ENCODE data around the gene NANOGP8.
A peak's percentile ranks its signal among the peaks of the same experiment; 100 is the strongest.

The NANOGP8 gene

GRCh38 chr15:35080226-35080625 is 4.9 kb downstream of the NANOGP8 start:
- DNase-seq (ENCODE audit: low spot score), result no peak
- no peak for TF ChIP-seq CTCF (IDR thresholded peaks at IDR 0.05; ENCODE audit: extremely low read depth, missing control alignments)

DNA sequence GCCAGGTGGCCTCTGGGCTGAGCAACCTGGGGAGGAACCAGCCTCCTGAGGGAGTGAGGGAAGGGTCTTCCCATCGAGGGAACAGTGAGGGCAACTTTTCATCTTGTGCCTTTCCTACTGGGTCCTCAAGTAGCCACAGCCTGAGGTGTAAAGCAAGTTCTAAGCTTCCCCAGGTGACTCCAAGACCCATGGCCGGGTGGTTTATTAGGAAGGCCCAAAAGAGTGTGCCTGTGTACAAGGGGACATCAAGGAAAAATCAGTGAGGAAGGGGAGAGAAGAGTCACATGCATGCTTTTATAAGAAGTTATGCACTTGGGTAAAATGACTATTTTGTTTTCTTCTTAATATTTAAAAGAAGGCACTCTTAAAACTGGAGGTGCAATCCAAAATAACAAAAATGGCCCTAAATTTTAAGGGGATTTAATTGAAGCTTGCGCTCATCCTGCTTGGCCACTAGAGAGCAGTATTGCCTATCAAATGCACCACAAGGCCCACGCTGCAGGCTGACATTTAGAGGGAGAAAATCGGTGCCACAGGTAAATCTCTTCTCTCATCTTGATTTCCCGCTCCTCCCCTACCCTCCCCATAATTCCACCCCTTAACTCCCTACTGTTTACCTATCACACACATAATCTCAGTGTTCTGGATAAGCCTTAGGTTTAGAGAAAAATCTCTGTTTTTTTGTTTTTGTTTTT is 6.7 kb downstream of the NANOGP8 start:
- TF ChIP-seq CTCF (IDR thresholded peaks at IDR 0.05; ENCODE audit: extremely low read depth, missing control alignments), result peak; percentile 77
- peak; percentile 81 for DNase-seq (ENCODE audit: low spot score)

GRCh38 chr15:35071106-35071505 is 14.0 kb downstream of the NANOGP8 start:
- TF ChIP-seq CTCF (IDR thresholded peaks at IDR 0.05; ENCODE audit: extremely low read depth, missing control alignments), result no peak
- DNase-seq (ENCODE audit: low spot score), result no peak

- DNase-seq (ENCODE audit: low spot score), result no peak
- no peak for TF ChIP-seq CTCF (IDR thresholded peaks at IDR 0.05; ENCODE audit: extremely low read depth, missing control alignments)
These were observed 16.1 kb downstream of the NANOGP8 start for GRCh38 chr15:35068846-35069475.

- DNase-seq (ENCODE audit: low spot score), result no peak
- TF ChIP-seq CTCF (IDR thresholded peaks at IDR 0.05; ENCODE audit: extremely low read depth, missing control alignments), result no peak
These were observed 17.4 kb downstream of the NANOGP8 start for GRCh38 chr15:35067496-35068347.

DNA sequence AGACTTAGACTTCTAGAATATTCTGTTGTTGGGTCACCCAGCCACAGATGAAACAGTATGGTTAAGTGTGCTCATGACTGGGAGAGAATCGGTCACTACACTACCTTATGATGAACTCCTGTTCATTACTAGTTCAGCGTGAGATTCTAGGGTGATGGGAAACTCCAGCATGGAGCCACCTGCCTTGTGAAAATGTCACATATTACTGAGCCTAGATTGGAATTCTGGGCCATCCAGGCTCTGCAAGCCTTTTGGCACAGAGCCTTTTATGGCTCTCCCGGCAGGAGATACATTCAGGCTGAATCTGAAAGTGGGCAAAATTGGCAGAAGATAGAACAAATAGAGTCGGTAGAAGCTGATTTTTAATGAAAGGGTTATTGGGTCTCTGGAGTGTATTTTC is 19.0 kb downstream of the NANOGP8 start:
- TF ChIP-seq CTCF (IDR thresholded peaks at IDR 0.05; ENCODE audit: extremely low read depth, missing control alignments), result no peak

More for the DNA sequence above, 19.0 kb downstream of the NANOGP8 start:
- no peak for DNase-seq (ENCODE audit: low spot score)

Data from GM20000 (cell line).